GM12891 (cell line): ENCODE results near the gene BNIP1.

Experiments
- PAX5 ChIP-seq: IDR thresholded peaks from 2 replicates; pipeline ENCODE4 v1.6.1; 2011; ENCODE audit warnings: low read length, moderate library complexity, mild to moderate bottlenecking; ENCODE audit not compliant: insufficient read depth, severe bottlenecking
- POLR2A ChIP-seq: IDR thresholded peaks from 2 replicates; pipeline ENCODE4 v1.6.1; 2011; ENCODE audit warnings: low read depth, low read length, control low read depth
- POLR2AphosphoS5 ChIP-seq: IDR thresholded peaks from 2 replicates; pipeline ENCODE4 v1.6.1; 2011; ENCODE audit warnings: low read depth, low read length, control low read depth
- POU2F2 ChIP-seq: IDR thresholded peaks from 2 replicates; pipeline ENCODE4 v1.6.1; 2011; ENCODE audit warnings: low read depth, mild to moderate bottlenecking, control low read depth, low read length, moderate library complexity
- SPI1 ChIP-seq: IDR thresholded peaks from 2 replicates; pipeline ENCODE4 v1.6.1; 2011; ENCODE audit warnings: low read depth, low read length, control low read depth
- TAF1 ChIP-seq: IDR thresholded peaks from 2 replicates; pipeline ENCODE4 v1.6.1; 2011; ENCODE audit warnings: low read depth, low read length, control low read depth

- TF ChIP-seq TAF1 (no peak), PAX5 (no peak), POLR2A (no peak), POLR2AphosphoS5 (no peak), SPI1 (no peak), POU2F2 (no peak)
These were observed 42.9 kb downstream of the BNIP1 start for GRCh38 chr5:173187054-173187743.
